Testis (tissue), 2 donors: Measurements from ENCODE around the gene CUTC.

ENCODE experiments used
- POLR2A ChIP-seq: fragments of 450-650 bp; IDR thresholded peaks from one replicate; pipeline ENCODE4 v1.6.1; 2017; ENCODE audit warnings: antibody characterized with exemption, mild to moderate bottlenecking, moderate library complexity
- TF ChIP-seq, protein P1 (sequence below), 3 experiments: fragments of 450-650 bp in 2 of 3; fragments of 200-600 bp in 1 of 3; sonication (generic) in 1 of 3; IDR thresholded peaks; one replicate each; pipeline ENCODE4 v1.5.1; 2016 to 2019; ENCODE audit warnings: antibody characterized with exemption in 3 of 3, mild to moderate bottlenecking in 2 of 3, moderate library complexity in 1 of 3

DNA sequence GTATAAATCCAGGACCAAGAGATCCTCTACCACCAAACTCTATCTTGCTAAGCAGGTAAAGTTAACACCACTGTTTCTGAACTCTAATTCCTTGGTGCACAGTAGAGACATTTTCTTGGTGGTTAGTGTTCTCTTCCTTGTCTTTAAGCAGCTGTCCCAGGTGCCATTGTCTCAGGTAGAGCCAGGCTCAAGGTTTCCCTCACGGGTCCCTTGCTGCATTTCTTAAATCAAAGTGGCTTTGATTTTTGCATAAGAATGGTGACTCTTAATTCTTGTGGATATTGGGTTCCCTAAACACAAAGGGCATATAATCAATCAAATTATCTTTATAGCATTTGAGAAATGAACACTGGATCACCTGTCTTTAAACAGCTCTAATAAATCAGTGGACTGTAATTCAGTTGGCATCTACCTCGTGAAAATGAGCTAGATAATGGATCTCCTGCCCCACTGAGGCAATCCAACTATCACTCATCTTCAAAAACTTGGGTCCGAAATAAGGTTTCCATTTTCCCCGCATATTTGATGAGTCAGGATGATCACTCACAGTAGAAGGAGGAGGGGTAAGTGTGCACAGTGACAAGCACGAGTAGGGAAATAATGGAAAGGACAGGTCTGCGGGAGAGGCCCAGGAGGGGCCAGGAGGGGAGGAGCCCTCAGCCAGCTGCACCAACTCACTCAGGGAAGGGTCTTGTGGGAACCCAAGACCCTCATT, 52.9 kb downstream of the CUTC start:
- TF ChIP-seq, protein P1, sequence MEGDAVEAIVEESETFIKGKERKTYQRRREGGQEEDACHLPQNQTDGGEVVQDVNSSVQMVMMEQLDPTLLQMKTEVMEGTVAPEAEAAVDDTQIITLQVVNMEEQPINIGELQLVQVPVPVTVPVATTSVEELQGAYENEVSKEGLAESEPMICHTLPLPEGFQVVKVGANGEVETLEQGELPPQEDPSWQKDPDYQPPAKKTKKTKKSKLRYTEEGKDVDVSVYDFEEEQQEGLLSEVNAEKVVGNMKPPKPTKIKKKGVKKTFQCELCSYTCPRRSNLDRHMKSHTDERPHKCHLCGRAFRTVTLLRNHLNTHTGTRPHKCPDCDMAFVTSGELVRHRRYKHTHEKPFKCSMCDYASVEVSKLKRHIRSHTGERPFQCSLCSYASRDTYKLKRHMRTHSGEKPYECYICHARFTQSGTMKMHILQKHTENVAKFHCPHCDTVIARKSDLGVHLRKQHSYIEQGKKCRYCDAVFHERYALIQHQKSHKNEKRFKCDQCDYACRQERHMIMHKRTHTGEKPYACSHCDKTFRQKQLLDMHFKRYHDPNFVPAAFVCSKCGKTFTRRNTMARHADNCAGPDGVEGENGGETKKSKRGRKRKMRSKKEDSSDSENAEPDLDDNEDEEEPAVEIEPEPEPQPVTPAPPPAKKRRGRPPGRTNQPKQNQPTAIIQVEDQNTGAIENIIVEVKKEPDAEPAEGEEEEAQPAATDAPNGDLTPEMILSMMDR (IDR thresholded peaks at IDR 0.05) = no peak
- no peak for TF ChIP-seq POLR2A
